HepG2 (cell line): ENCODE data around the gene CYB5D1. TPM values are rescaled to one million over a fixed set of nuclear protein-coding genes. Genes with fewer than 3 reads are reported as not detected.

Experiments used
- AHDC1 ChIP-seq: sonication (generic); formaldehyde crosslinking; IDR thresholded peaks from 2 replicates; pipeline ENCODE4 v1.5.1; 2020; ENCODE audit warnings: mild to moderate bottlenecking, missing genetic modification reagents, borderline replicate concordance
- ETV5 ChIP-seq: IDR thresholded peaks from 2 replicates; pipeline ENCODE4 v1.6.1; 2018; ENCODE audit warnings: missing biosample characterization, missing genetic modification reagents, inconsistent platforms, borderline replicate concordance
- FOXM1 ChIP-seq: sonication (generic); formaldehyde crosslinking; IDR thresholded peaks from 2 replicates; pipeline ENCODE4 v1.5.0; 2020; ENCODE audit warnings: missing genetic modification reagents
- KDM1A ChIP-seq: IDR thresholded peaks from 2 replicates; pipeline ENCODE4 v1.6.1; 2016; ENCODE audit warnings: missing compliant biosample characterization
- PAXIP1 ChIP-seq: sonication (generic); formaldehyde crosslinking; conservative IDR thresholded peaks from 2 replicates; pipeline ENCODE4 v1.4.0; 2020; ENCODE audit warnings: mild to moderate bottlenecking, missing genetic modification reagents, moderate library complexity
- SALL2 ChIP-seq: sonication (generic); formaldehyde crosslinking; IDR thresholded peaks from 2 replicates; pipeline ENCODE4 v1.8.1; 2023; ENCODE audit warnings: mild to moderate bottlenecking, missing genetic modification reagents, inconsistent platforms
- SIN3B ChIP-seq: fragments of 150-350 bp; IDR thresholded peaks from 2 replicates; pipeline ENCODE4 v1.6.1; 2014; ENCODE audit warnings: low read length
- SMAD1 ChIP-seq: sonication (generic); formaldehyde crosslinking; IDR thresholded peaks from 2 replicates; pipeline ENCODE4 v1.4.0; 2020; ENCODE audit warnings: missing genetic modification reagents, low read depth, mild to moderate bottlenecking, borderline replicate concordance
- ZBTB38 ChIP-seq: sonication (generic); formaldehyde crosslinking; IDR thresholded peaks from 2 replicates; pipeline ENCODE4 v1.5.1; 2020; ENCODE audit warnings: mild to moderate bottlenecking, missing genetic modification reagents
- ZNF121 ChIP-seq: sonication (generic); formaldehyde crosslinking; IDR thresholded peaks from 2 replicates; pipeline ENCODE4 v1.5.0; 2020; ENCODE audit warnings: mild to moderate bottlenecking, missing genetic modification reagents
- ZNF256 ChIP-seq: sonication (generic); formaldehyde crosslinking; conservative IDR thresholded peaks from 2 replicates; pipeline ENCODE4 v1.4.0; 2020; ENCODE audit warnings: missing genetic modification reagents
- ZNF432 ChIP-seq: sonication (generic); formaldehyde crosslinking; IDR thresholded peaks from 2 replicates; pipeline ENCODE4 v1.5.0; 2020; ENCODE audit warnings: missing genetic modification reagents, mild to moderate bottlenecking, borderline replicate concordance
- ZNF558 ChIP-seq: sonication (generic); formaldehyde crosslinking; IDR thresholded peaks from 2 replicates; pipeline ENCODE4 v1.9.0; 2022; ENCODE audit warnings: mild to moderate bottlenecking, missing genetic modification reagents, borderline replicate concordance
- ZNF570 ChIP-seq: sonication (generic); formaldehyde crosslinking; IDR thresholded peaks from 2 replicates; pipeline ENCODE4 v1.4.0; 2020; ENCODE audit warnings: mild to moderate bottlenecking, missing genetic modification reagents, borderline replicate concordance
- ZNF703 ChIP-seq: sonication (generic); formaldehyde crosslinking; IDR thresholded peaks from 2 replicates; pipeline ENCODE4 v1.5.1; 2020; ENCODE audit warnings: missing genetic modification reagents, mild to moderate bottlenecking, moderate library complexity, borderline replicate concordance
- ZSCAN29 ChIP-seq: sonication (generic); formaldehyde crosslinking; conservative IDR thresholded peaks from 2 replicates; pipeline ENCODE4 v1.4.0; 2020; ENCODE audit warnings: mild to moderate bottlenecking, missing genetic modification reagents
- polyA plus RNA-seq, 8 experiments: library from polyadenylated mRNA; depleted of rRNA in 3 of 8; stranded (reverse) in 7 of 8; unstranded in 1 of 8; fragments of >200 nt; fragmentation: Illumina TruSeq in 4 of 8; extraction: Trizol in 4 of 8; gene quantifications; 2 replicates each; pipeline versions ENCODE4 v1.2.1 to v1.2.3, GENCODE V29; 2011 to 2016; ENCODE audit warnings: low read depth in 4 of 8, missing spikeins in 1 of 8, mixed read lengths in 1 of 8; ENCODE audit not compliant: insufficient read depth in 1 of 8
- total RNA-seq, 5 experiments: library from RNA; depleted of rRNA; stranded (reverse); fragments of >200 nt; fragmentation: Illumina TruSeq; extraction: Trizol; gene quantifications; 2 replicates each; pipeline ENCODE4 v1.2.3, GENCODE V29; 2016; ENCODE audit warnings: low read depth in 1 of 5
- TF ChIP-seq, protein P1 (sequence below): sonication (generic); formaldehyde crosslinking; IDR thresholded peaks from 2 replicates; pipeline ENCODE4 v1.5.0; 2020; ENCODE audit warnings: missing genetic modification reagents

CYB5D1 gene
- total and polyA plus RNA-seq, 2 of the 13 experiments (the other 11 are each of a cell fraction or from before 2014, with no cell fraction given), result 8.9 to 17.0 TPM

- TF ChIP-seq ZSCAN29 (CRISPR knock-in tag), result no peak
- TF ChIP-seq ZNF432, result no peak
- no peak for TF ChIP-seq SALL2 (CRISPR knock-in tag)
- TF ChIP-seq SMAD1, result no peak; the same call in 1 of the 2 replicates
- no peak for TF ChIP-seq ETV5
- no peak for TF ChIP-seq ZNF570 (CRISPR knock-in tag)
- TF ChIP-seq PAXIP1, result peak; percentile 19; the same call in 1 of the 2 replicates
- TF ChIP-seq ZNF703, result no peak
- TF ChIP-seq ZBTB38 (CRISPR knock-in tag), result peak; percentile 70; the same call in 1 of the 2 replicates
- TF ChIP-seq ZNF256, result no peak
- TF ChIP-seq KDM1A (CRISPR knock-in tag), result no peak
- TF ChIP-seq ZNF121 (CRISPR knock-in tag), result no peak
- no peak for TF ChIP-seq ZNF558 (CRISPR knock-in tag)
- TF ChIP-seq, protein P1, sequence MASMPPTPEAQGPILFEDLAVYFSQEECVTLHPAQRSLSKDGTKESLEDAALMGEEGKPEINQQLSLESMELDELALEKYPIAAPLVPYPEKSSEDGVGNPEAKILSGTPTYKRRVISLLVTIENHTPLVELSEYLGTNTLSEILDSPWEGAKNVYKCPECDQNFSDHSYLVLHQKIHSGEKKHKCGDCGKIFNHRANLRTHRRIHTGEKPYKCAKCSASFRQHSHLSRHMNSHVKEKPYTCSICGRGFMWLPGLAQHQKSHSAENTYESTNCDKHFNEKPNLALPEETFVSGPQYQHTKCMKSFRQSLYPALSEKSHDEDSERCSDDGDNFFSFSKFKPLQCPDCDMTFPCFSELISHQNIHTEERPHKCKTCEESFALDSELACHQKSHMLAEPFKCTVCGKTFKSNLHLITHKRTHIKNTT, result no peak
- no peak for TF ChIP-seq FOXM1 (CRISPR knock-in tag)
- TF ChIP-seq SIN3B, result 0 out of 2 replicates have a peak, but pooled peaks have one; percentile 12
- no peak for TF ChIP-seq AHDC1 (CRISPR knock-in tag)
These were observed at the start of gene CYB5D1 (continued) for GRCh38 chr17:7857713-7858521.
